NCI-H2029 (cell line): ENCODE results near the gene COL18A1.

Experiments
- DNase-seq: peaks from one replicate; lab custom pipeline; 2025; lab: John Stamatoyannopoulos, UW

The COL18A1 gene

DNA sequence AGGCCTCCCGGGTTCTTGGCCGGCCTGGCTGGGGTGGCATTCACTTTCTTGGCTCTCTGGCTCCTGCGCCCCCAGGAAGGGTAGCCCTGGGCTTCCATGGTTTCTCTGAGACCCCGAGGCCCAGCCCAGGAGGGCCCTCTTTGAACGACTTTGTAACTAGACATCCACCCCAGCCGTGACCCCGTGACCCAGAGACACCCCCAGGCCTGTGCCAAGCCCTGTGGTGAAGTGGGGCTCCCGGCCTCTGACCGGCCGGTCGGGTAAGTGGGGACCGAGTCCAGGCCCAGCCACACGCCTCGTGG, 64.0 kb downstream of the COL18A1 start:
- no peak for DNase-seq

GRCh38 chr21:45469273-45470086, 64.5 kb downstream of the COL18A1 start:
- DNase-seq = no peak

DNA sequence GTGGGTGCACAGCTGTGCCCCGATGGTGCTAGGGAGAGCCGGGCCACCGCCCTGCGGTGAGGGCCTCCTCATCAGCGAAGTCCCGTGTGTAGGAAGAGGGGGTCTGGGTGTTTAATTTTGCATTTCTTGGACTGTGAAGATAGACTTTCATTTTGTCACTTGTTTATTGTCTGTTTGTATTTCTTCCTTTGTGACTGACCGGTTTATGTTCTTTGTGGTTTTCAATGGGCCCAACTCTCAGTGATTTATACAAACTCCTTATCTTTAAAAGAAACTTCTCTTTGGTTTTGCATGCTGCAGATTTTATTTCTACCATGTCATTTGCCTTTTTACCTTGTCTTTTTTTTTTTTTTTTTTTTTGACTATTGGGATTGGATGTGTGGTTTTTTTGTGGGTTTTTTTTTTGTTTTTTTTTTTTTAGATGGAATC, 65.1 kb downstream of the COL18A1 start:
- DNase-seq = no peak

DNA sequence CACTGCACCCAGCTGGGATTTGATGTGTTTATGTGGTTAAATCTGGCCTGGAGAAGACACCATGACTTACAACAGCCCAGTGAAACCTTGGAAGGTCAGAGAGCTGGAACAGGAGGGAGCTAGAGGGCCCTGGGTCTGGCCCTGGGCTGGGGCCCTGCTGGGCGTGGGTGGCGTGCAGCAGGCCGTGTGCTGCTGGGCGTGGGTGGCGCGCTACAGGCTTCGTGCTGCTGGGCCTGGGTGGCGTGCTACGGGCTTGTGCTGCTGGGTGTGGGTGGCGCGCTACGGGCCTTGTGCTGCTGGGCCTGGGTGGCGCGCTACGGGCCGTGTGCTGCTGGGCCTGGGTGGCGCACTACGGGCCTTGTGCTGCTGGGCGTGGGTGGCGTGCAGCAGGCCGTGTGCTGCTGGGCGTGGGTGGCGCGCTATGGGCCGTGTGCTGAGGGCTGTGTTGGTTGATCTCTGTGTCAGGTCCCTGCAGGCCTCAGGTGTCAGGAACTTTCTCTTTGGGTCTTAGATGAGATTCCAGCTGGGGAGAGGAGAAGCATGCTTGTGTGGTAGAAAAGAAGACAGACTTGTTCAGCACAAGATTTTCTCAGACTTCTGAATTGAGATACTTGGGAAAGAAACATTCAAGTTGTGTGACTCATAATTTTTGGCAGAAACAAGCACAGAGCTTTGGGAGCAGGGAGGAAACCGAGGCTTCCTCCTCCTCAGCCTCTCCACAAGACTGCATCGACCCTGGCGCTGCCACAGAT, 66.0 kb downstream of the COL18A1 start:
- no peak for DNase-seq

- no peak for DNase-seq
These were observed 66.7 kb downstream of the COL18A1 start for GRCh38 chr21:45471525-45472221.

DNA sequence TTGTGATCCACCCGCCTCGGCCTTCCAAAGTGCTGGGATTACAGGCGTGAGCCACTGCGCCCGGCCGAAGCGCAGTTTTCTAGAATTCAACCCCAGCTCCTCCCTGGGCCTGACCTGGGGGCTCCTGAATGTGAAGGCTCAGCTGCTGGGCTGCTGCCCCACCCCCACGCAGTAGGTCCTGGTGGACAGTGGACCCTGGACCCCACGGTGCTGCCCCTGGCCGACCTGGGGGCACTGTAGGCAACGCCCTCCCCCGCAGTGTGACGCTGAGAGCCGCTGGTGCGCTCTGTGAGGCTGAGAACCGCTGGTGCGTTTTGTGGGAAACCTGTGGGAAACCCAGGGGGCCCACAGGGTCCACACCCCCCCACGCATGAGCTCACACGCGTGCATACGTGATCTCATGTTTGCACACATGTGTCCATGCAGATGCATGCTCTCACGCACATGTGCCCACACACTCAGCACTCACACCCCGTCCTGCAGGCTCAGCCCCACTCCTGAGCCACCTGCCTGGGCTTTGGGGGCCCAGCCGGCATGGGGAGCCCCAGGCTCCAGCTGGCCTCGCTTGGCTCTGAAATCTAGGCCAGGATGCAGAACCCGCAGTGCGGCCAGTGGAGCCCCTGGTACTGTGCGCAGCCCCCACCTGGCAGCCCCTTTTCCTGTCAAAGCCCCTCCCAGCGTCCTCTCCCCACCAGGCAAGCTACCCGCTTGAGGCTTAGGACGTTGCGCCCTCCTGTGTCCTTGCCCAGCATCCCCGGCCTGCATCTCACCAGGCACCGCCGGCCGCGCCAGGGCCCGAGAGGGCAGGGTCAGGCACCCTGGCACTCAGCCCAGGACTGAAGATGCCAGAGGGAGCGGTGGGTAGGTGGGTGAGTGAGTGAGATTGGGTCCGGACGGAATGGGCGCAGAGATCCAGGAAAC, 67.7 kb downstream of the COL18A1 start:
- DNase-seq = no peak

DNA sequence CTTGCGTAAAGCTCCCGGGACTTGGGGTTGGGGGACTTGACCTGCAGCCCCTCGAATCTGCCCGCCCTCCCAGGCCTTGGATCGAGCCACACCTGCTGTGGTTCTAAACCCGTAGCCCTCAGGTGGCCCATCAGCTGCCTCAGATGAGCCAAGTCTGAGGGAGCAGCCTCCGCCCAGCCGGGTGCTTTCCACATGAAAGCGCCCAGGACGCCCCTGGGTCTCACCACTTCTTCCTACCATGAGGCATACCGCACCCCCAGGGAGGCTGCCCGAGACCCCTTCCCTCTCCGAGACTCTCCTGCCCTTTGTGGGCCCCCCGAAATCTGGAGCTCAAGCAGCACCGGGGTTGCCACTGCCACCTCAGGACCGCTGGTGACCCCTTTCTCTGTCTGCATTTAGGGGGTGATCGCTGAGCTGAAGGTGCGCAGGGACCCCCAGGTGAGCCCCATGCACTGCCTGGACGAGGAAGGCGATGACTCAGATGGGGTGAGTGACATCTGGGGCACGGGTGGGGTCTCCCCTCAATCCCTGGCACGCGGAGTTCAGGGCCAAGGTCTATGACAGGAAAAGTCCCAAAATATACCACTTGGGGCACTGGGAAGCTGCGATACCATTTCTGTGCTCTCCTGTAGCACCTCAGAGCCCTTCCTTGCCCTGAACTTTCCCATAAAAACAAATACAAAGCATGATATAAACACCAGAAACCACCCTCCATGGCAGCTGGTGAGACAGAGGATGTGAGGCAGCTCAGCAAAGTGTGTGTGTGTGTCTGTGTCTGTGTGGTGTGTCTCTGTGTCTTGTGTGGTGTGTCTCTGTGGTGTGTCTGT, 68.7 kb downstream of the COL18A1 start:
- no peak for DNase-seq

DNA sequence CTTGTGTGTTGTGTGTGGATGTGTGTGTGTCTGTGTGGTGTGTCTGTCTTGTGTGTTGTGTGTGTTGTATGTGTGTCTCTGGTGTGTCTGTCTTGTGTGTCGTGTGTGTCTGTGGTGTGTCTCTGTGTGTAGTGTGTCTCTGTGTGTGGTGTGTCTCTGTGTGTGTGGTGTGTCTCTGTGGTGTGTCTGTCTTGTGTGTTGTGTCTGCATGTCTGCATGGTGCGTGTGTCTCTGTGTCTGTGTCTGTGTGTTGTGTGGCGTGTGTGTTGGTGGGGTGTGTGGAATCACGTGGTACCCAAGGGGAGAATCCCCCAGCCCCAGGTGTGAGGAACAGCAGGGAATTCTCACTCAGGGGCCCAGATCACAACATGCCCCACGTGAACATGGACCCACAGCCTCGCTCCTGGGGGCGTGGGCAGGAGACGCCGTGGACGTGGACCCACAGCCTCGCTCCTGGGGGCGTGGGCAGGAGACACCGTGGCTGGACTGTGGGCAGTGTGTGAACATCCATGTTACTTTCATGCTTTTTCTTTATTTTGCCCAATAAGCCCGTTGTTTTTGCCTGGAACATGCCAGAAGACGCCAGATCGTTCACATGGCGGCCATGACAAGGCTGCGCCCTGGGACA, 69.5 kb downstream of the COL18A1 start:
- DNase-seq = no peak

- no peak for DNase-seq
These were observed 70.2 kb downstream of the COL18A1 start for GRCh38 chr21:45475004-45475685.

GRCh38 chr21:45475797-45476570, 71.0 kb downstream of the COL18A1 start:
- no peak for DNase-seq

DNA sequence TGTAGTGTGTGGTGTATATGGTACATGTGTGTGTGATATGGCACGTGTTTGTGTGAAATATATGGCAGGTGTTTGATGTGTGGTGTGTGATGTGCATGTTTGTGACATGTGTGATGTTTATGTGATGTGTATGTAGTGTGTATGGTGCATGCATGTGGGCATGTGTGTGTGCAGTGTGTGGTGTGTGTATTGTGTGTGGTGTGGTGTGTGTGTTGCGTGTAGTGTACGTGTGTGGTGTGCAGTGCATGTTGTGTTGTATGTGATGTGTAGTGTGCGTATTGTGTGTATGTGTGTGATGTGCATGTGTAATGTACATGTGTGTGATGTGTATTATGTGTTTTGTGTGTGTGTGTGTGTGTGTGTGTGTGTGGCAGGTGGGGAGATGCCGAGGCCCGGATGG, 71.6 kb downstream of the COL18A1 start:
- no peak for DNase-seq

GRCh38 chr21:45477176-45478114, 72.5 kb downstream of the COL18A1 start:
- no peak for DNase-seq

- DNase-seq = no peak
These were observed 73.3 kb downstream of the COL18A1 start for GRCh38 chr21:45478115-45478801.

- no peak for DNase-seq
These were observed 74.1 kb downstream of the COL18A1 start for GRCh38 chr21:45478816-45479669.

DNA sequence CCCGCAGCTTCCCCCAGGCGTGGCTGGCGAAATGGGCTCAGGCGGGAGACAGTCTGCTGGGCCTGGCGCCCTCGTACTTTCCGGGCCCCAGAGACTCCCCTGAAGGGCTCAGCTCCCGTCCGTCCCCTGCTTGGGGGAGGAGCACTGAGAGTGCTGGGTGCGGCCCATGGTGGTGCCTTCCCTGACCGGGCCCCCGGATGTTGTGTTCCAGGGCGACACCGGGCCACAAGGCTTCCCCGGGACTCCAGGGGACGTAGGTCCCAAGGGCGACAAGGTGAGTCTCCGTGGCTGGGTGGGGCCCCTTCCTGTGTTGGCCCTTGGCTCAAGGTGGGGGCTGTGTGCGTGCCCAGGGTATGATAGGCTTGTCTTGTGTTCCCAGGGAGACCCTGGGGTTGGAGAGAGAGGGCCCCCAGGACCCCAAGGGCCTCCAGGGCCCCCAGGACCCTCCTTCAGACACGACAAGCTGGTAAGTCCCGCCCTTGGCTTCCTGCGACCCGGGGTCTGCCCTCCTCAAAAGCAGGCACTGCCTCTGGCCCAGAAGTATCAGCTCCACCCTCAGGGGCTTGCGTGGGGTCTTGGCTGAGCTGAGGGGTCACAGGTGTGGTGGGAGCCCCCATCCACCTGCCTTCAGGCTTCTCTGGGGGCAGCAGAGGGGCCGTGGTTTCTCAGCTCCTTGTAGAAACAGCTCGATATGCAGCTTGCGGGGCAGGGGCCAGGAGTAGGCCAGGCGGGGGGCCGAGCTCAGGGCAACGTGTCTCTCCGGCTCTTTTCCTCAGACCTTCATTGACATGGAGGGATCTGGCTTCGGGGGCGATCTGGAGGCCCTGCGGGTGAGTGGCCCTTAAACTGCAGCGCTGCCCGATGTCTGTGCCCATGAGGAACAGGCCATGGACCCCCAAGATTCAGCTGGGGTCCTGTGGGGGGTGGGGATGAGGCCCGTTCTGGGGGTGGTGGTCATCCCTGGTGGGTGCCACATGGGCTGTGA, 75.0 kb downstream of the COL18A1 start:
- no peak for DNase-seq
